PC-9 (cell line): Measurements from ENCODE around the gene TMEM187. TPM values are rescaled to one million over a fixed set of nuclear protein-coding genes. Genes with fewer than 3 reads are reported as not detected.

Experiments used
- BruUV-seq: library from RNA; stranded (reverse); fragments of 400-500 nt; replicated peaks from 2 replicates; lab custom pipeline; 2021; lab: Mats Ljungman, UMichigan
- CTCF ChIA-PET: fragments of 300-600 bp; sonication (Branson Sonifier 250); formaldehyde crosslinking; loops from one replicate; lab custom pipeline; 2022; ENCODE audit warnings: antibody characterized with exemption; lab: Charles Lee
- POLR2A ChIA-PET: fragments of 300-600 bp; sonication (Branson Sonifier 250); formaldehyde crosslinking; loops from one replicate; lab custom pipeline; 2022; ENCODE audit warnings: antibody characterized with exemption; ENCODE audit not compliant: unreplicated experiment; lab: Charles Lee
- DNase-seq, 2 experiments: peaks; one replicate each; pipeline versions ENCODE4 v3.0.0 to v3.0.0-alpha.2; 2015 to 2022; ENCODE audit warnings: mixed read lengths in 1 of 2
- H2AFZ ChIP-seq: fragments of 200-600 bp; sonication (generic); 2 replicates; pipeline ENCODE4 v1.8.1; 2017; ENCODE audit warnings: antibody characterized with exemption
- H3F3A ChIP-seq: fragments of 200-600 bp; sonication (generic); 2 replicates; pipeline ENCODE4 v1.8.1; 2017; ENCODE audit warnings: antibody characterized with exemption, mild to moderate bottlenecking, low read depth; ENCODE audit not compliant: insufficient read depth
- H3K27ac ChIP-seq: fragments of 200-600 bp; sonication (generic); 2 replicates; pipeline ENCODE4 v1.6.1; 2016; ENCODE audit warnings: mixed run types
- H3K27me3 ChIP-seq: fragments of 200-600 bp; sonication (generic); 2 replicates; pipeline ENCODE4 v1.6.1; 2016; ENCODE audit warnings: low read depth, mixed run types; ENCODE audit not compliant: insufficient read depth
- H3K36me3 ChIP-seq: fragments of 200-600 bp; sonication (generic); 2 replicates; pipeline ENCODE4 v1.6.1; 2016; ENCODE audit warnings: low read depth, mixed run types
- H3K4me1 ChIP-seq: fragments of 200-600 bp; sonication (generic); replicated peaks from 2 replicates; pipeline ENCODE4 v1.6.1; 2016; ENCODE audit warnings: mixed run types; ENCODE audit not compliant: insufficient read depth
- H3K4me2 ChIP-seq: fragments of 200-600 bp; sonication (generic); 2 replicates; pipeline ENCODE4 v1.6.1; 2017; ENCODE audit warnings: mixed run types
- H3K4me3 ChIP-seq: fragments of 200-600 bp; sonication (generic); 2 replicates; pipeline ENCODE4 v1.6.1; 2016; ENCODE audit warnings: mixed run types
- H3K79me2 ChIP-seq: fragments of 200-600 bp; sonication (generic); 2 replicates; pipeline ENCODE4 v1.6.1; 2017; ENCODE audit warnings: low read depth, mixed run types
- H3K9me2 ChIP-seq: fragments of 200-600 bp; sonication (generic); 2 replicates; pipeline ENCODE4 v1.8.1; 2017; ENCODE audit warnings: mild to moderate bottlenecking; ENCODE audit not compliant: insufficient read depth
- H3K9me3 ChIP-seq: fragments of 200-600 bp; sonication (generic); 2 replicates; pipeline ENCODE4 v1.8.1; 2016; ENCODE audit warnings: low read depth; ENCODE audit not compliant: insufficient read depth
- H4K20me1 ChIP-seq: fragments of 200-600 bp; sonication (generic); 2 replicates; pipeline ENCODE4 v1.8.1; 2017; ENCODE audit not compliant: insufficient read depth
- EZH2 ChIP-seq: fragments of 200-600 bp; sonication (generic); IDR thresholded peaks from 2 replicates; pipeline ENCODE4 v1.8.0; 2017; ENCODE audit warnings: antibody characterized with exemption, low read depth
- intact Hi-C: fragments of 100-400 bp; cut with micrococcal nuclease; formaldehyde crosslinking; loops from one replicate; pipeline ENCODE4 v1.10.0; 2022; ENCODE audit not compliant: unreplicated experiment
- total RNA-seq: library from RNA; stranded (reverse); gene quantifications from 2 replicates; pipeline ENCODE4 v1.2.3, GENCODE V29; 2021
- TF ChIP-seq, protein P1 (sequence below): fragments of 200-600 bp; sonication (generic); conservative IDR thresholded peaks from 2 replicates; pipeline ENCODE4 v1.6.1; 2017; ENCODE audit warnings: mixed run types, antibody characterized with exemption, mild to moderate bottlenecking, moderate library complexity

Gene TMEM187
- total RNA-seq, 1 experiment from 2014 or later = 20.1 TPM

DNA sequence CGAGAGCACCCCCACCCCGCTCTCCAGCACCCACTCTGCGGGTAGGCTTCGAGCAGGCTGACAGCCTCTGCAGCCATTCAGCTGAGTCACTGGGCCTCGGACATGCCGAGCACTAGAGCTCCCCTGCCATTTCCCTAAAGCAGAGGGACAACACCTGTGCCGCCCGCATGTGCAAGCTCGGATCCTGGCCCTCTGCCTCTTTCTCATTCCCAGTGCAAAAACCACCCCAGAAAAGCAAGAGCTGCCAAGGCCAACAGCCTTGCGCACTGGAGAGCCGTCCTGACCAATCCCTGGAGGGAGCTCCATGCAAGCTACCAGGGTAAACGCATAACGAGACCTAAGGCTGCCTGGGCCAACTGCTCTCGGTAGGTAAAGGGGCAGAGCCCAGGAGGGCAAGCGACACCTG is 6.3 kb upstream of the TMEM187 start:
- no peak overlapping the region for H3K27ac ChIP-seq
- CTCF ChIA-PET = interaction anchor here (0.6 kb wide), 2 partner anchors 55 to 82 kb away, joined by 6 to 9 read pairs; no protein-coding TSS in a partner anchor
- no peaks in the 10 kb centered on the region for H3K9me2 ChIP-seq
- no peak overlapping the region for H2AFZ ChIP-seq
- H3K36me3 ChIP-seq = no peaks in the 10 kb centered on the region
- no peak for DNase-seq
- POLR2A ChIA-PET = no interaction called here
- no peaks in the 10 kb centered on the region; the same call in 1 of the 2 replicates for H3K4me1 ChIP-seq
- H3K79me2 ChIP-seq = peaks cover 64% of the 10 kb centered on the region
- intact Hi-C loops = no loop called here
- no peaks in the 10 kb centered on the region for H3K27me3 ChIP-seq
- H3K9me3 ChIP-seq = no peaks in the 10 kb centered on the region
- BruUV-seq = no TSS peak
- no peak overlapping the region for H3K4me3 ChIP-seq
- H4K20me1 ChIP-seq = peaks cover 56% of the 10 kb centered on the region
- H3K4me2 ChIP-seq = no peak overlapping the region
- H3F3A ChIP-seq = no peaks in the 10 kb centered on the region
- TF ChIP-seq, protein P1, sequence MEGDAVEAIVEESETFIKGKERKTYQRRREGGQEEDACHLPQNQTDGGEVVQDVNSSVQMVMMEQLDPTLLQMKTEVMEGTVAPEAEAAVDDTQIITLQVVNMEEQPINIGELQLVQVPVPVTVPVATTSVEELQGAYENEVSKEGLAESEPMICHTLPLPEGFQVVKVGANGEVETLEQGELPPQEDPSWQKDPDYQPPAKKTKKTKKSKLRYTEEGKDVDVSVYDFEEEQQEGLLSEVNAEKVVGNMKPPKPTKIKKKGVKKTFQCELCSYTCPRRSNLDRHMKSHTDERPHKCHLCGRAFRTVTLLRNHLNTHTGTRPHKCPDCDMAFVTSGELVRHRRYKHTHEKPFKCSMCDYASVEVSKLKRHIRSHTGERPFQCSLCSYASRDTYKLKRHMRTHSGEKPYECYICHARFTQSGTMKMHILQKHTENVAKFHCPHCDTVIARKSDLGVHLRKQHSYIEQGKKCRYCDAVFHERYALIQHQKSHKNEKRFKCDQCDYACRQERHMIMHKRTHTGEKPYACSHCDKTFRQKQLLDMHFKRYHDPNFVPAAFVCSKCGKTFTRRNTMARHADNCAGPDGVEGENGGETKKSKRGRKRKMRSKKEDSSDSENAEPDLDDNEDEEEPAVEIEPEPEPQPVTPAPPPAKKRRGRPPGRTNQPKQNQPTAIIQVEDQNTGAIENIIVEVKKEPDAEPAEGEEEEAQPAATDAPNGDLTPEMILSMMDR = no peak
- TF ChIP-seq EZH2 = no peak

DNA sequence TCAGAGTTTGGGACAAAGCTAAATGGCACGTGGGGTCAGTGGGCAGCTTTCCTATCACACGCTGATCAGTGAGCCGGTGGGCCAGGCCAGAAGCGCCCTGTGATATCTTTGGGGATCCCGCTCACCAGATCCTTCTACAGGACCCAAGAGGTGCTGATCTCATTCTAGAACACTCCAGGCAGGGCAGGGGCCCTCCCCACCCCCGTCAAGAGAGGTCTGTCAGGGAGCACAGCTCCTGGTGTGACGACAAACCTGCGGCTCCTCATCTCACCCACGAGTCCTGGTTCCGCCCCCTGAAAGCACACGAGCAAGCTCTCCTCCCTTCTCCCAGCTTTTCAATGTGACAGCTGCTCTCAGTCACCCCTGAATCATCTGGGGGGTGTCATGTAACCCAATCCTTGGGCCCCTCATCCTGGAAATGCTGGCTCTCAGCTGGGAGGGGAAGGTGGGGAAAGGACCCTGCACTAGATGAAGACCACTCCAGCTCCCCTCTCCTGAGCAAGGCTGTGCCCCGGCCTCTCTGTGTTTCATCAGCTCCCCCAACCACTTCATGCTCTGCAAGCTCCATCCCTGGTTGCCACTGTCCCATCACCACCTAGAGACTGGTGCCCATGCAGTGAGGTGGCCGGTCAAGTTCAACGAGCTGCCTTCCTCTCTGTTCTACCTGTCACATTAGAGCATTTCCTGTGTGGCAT is 5.6 kb upstream of the TMEM187 start:
- no peak overlapping the region for H3K4me2 ChIP-seq
- no peak for TF ChIP-seq EZH2
- TF ChIP-seq, protein P1 = no peak
- H3K79me2 ChIP-seq = peaks cover 64% of the 10 kb centered on the region
- no TSS peak for BruUV-seq
- no peak overlapping the region for H2AFZ ChIP-seq
- no peak overlapping the region for H3K4me3 ChIP-seq
- H3K9me3 ChIP-seq = no peaks in the 10 kb centered on the region
- peaks cover 56% of the 10 kb centered on the region for H4K20me1 ChIP-seq
- ChIA-PET CTCF (interaction anchor here (0.6 kb wide), 2 partner anchors 56 to 81 kb away, joined by 6 to 9 read pairs; no protein-coding TSS in a partner anchor), POLR2A (no interaction called here)
- DNase-seq = no peak
- H3K27ac ChIP-seq = no peak overlapping the region
- intact Hi-C loops = no loop called here
- no peaks in the 10 kb centered on the region for H3F3A ChIP-seq
- no peaks in the 10 kb centered on the region for H3K36me3 ChIP-seq
- H3K27me3 ChIP-seq = no peaks in the 10 kb centered on the region
- no peaks in the 10 kb centered on the region; the same call in 1 of the 2 replicates for H3K4me1 ChIP-seq
- H3K9me2 ChIP-seq = no peaks in the 10 kb centered on the region

DNA sequence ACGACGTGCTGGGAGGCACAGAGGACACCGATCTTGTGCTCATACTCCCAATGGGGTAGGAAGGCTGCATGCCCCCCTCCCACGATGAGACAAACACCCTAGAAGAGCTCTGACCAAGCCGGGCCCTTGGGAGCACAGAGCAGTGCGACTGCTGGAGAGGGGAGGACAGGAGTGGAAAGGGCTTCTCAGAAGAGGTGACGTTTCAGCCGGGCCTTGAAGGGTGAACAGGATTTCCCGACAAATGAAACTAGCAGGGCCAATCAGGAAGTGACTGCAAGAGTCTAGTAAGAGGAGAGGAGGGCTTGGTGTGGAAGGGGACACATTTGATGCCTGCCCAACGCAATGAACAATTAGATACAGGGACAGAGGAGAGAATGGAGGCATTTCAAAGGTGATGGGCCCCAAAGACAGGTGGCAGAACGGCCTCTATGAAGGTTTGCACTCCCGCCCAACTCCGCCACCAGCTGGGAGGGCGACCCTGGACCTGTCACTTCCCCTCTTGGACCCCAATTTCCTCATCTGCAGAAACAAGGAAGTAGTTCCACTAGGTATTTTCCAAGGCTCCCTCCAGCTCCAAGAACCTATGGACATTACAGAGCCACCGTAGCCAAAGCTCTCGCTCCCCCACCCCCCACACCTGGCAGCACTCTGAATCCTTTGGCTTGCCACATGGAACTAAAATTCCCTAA is 4.9 kb upstream of the TMEM187 start:
- no TSS peak for BruUV-seq
- intact Hi-C loops = no loop called here
- H3K36me3 ChIP-seq = no peaks in the 10 kb centered on the region
- H3K4me3 ChIP-seq = no peak overlapping the region
- peaks cover 56% of the 10 kb centered on the region for H4K20me1 ChIP-seq
- H2AFZ ChIP-seq = no peak overlapping the region
- no peaks in the 10 kb centered on the region for H3F3A ChIP-seq
- no peak for TF ChIP-seq EZH2
- TF ChIP-seq, protein P1 = no peak
- H3K9me2 ChIP-seq = no peaks in the 10 kb centered on the region
- no peak overlapping the region for H3K4me2 ChIP-seq
- peaks cover 64% of the 10 kb centered on the region for H3K79me2 ChIP-seq
- H3K4me1 ChIP-seq = no peaks in the 10 kb centered on the region; the same call in 1 of the 2 replicates
- H3K27me3 ChIP-seq = no peaks in the 10 kb centered on the region
- no peak overlapping the region for H3K27ac ChIP-seq
- POLR2A ChIA-PET = interaction anchor here (0.6 kb wide), 1 partner anchor 99 kb away, joined by 4 read pairs; no protein-coding TSS in a partner anchor
- DNase-seq = no peak
- no peaks in the 10 kb centered on the region for H3K9me3 ChIP-seq
- CTCF ChIA-PET = no interaction called here
